ENCODE results near the gene CCN6. TPM values are rescaled to one million over a fixed set of nuclear protein-coding genes. Genes with fewer than 3 reads are reported as not detected.

Gene CCN6
- total and polyA plus RNA-seq, 4 experiments from 2014 or later, result 0.09 TPM; not detected in 3

DNA sequence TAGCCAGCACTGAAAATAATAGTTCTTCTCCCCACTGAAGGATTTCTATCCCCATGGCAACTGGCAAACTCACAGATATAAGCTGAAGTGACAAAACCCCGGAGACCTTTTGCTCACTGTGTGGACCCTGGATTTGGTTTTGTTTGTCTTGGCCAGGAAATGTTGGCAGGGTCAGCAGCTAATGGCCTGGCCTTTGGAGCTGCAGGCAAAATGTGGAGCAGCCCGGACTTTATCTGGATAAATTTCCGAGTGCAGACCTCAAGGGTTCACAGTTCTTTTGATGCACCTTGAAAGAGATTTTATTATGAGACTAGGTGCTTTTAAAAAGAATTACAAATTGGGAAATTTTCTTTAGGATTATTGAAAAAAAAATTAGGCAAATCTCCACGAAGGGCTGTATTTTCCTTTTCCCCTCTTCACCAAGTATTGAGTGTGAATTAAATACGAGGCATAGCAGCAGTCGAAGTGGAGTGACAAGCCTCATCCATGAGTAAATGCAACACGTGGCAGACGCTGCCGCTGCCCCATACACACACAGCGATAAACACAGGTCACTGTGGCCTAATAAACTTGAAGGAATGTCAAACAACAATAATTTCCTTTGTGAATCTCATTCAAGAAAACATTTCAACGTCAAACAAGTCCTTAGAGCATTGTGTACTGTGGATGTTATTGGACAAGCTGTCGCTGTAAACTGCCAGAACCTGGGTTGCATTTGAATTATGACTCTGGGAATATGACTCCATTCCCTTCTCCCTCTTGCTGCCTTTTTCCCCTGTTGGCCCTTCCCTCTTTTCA, 35.1 kb upstream of the CCN6 start:
- Mint-ChIP-seq H3K27me3 (no peaks in the 10 kb centered on the region), H3K4me3 (no peak overlapping the region), H3K4me1 (peaks cover 21 to 56% (median 41%) of the 10 kb centered on the region in 4 donors), H3K36me3 (peaks cover 3 to 4% of the 10 kb centered on the region in 2 donors), H3K9me3 (peaks cover 3 to 5% (median 4%) of the 10 kb centered on the region in 8 donors), H3K27ac (peak overlapping the region in 2 of 7 donors; percentile 59 to 73)
- ChIA-PET POLR2A (ENCODE audit: partially characterized antibody) (interaction anchor here (1.4 to 8.1 kb wide), 3 partner anchors 9 to 24 kb away, joined by 7 to 85 read pairs (median 17); no protein-coding TSS in a partner anchor), CTCF (ENCODE audit: partially characterized antibody) (interaction anchor here (0.7 to 20.9 kb wide), 6 partner anchors 8 to 309 kb away, joined by 3 to 619 read pairs (median 14); no protein-coding TSS in a partner anchor)
- H3K4me3 ChIP-seq (ENCODE audit: low read length in 2 of 2), result no peak overlapping the region
- H3K4me1 ChIP-seq (ENCODE audit: insufficient read depth, low read length), result peaks cover 36% of the 10 kb centered on the region
- H3K36me3 ChIP-seq (ENCODE audit: insufficient read depth, low read length), result no peaks in the 10 kb centered on the region
- no peaks in the 10 kb centered on the region for H3K9me3 ChIP-seq (ENCODE audit: control insufficient read depth in 1 of 2, low read length in 2 of 2)
- intact Hi-C loops (cut with micrococcal nuclease), result no loop called here
- H3K27me3 ChIP-seq (ENCODE audit: insufficient read depth, low read length), result no peaks in the 10 kb centered on the region
- no peak overlapping the region for H3K27ac ChIP-seq (ENCODE audit: low read depth, low read length)
- DNase-seq, result no peak

DNA sequence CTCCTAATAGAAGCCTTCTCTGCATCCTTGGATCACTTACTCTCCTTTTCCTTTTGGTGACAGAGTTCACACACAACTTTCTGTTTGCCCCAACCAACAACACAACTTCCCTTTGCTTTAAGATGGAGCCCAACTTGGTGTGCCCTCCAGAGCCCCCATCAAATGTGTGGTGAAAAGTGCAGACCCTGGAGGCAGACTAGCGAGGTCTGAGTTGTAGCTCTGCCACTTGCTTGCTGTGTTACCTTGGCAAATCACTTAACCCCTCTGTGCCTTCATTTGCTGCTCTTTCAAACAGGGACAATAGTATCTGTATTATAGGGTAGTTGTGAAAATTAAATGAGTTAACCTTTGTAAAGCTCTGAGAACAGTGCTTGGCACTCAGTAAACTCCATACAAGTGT, 34.3 kb upstream of the CCN6 start:
- no peak overlapping the region for H3K4me3 Mint-ChIP-seq
- peaks cover 21 to 57% (median 40%) of the 10 kb centered on the region in 4 donors for H3K4me1 Mint-ChIP-seq
- POLR2A ChIA-PET (ENCODE audit: partially characterized antibody), result interaction anchor here (1.2 to 8.1 kb wide), 2 partner anchors 8 to 24 kb away, joined by 3 to 85 read pairs; no protein-coding TSS in a partner anchor
- H3K9me3 Mint-ChIP-seq, result peaks cover 3 to 12% (median 9%) of the 10 kb centered on the region in 8 donors
- DNase-seq, result no peak
- H3K27me3 Mint-ChIP-seq, result no peaks in the 10 kb centered on the region
- H3K36me3 Mint-ChIP-seq, result peaks cover 3 to 10% of the 10 kb centered on the region in 2 donors
- Histone ChIP-seq H3K4me1 (ENCODE audit: insufficient read depth, low read length) (peaks cover 36% of the 10 kb centered on the region), H3K27ac (ENCODE audit: low read depth, low read length) (no peak overlapping the region), H3K27me3 (ENCODE audit: insufficient read depth, low read length) (no peaks in the 10 kb centered on the region), H3K9me3 (ENCODE audit: control insufficient read depth in 1 of 2, low read length in 2 of 2) (no peaks in the 10 kb centered on the region), H3K36me3 (ENCODE audit: insufficient read depth, low read length) (no peaks in the 10 kb centered on the region), H3K4me3 (ENCODE audit: low read length in 2 of 2) (no peak overlapping the region)
- H3K27ac Mint-ChIP-seq, result peak overlapping the region in 2 of 7 donors; percentile 46 to 59
- CTCF ChIA-PET (ENCODE audit: partially characterized antibody), result interaction anchor here (1.2 to 20.9 kb wide), 4 partner anchors 9 to 22 kb away, joined by 3 to 619 read pairs (median 18); no protein-coding TSS in a partner anchor
- intact Hi-C loops (cut with micrococcal nuclease), result no loop called here

DNA sequence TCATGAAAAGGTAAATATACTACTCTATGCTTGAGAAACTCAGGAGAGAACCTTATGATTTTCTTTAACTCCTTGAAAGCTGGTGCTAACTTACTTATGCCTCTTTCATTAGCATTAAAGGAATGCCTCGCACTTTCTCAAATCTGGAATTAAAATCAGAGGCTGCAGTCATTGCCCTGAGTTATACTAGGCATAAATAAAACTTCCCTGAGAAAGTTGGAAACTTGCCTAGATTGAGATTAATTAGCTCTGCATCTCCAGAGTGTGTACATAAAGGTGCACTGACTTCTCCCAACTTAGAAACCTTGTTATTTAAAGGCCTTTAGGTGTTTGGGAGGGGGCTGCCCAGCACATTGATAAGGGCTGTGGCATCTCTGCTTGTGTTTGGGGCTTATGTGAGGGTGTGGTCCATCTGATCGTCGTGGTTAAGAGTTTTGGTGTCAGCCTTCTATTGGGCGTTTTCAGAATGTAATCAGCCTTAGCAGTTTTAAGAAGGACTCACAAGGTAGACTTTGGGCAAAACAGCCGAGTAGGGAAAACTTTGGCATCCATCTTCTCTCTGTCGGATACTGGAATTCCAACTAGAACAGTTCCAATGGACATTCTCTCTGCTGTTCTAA, 32.1 kb upstream of the CCN6 start:
- POLR2A ChIA-PET (ENCODE audit: partially characterized antibody), result no interaction called here
- Mint-ChIP-seq H3K27ac (peak overlapping the region in 3 of 7 donors; percentile 32 to 79 (median 53)), H3K9me3 (peaks cover 3 to 14% (median 10%) of the 10 kb centered on the region in 8 donors), H3K27me3 (no peaks in the 10 kb centered on the region), H3K4me3 (no peak overlapping the region), H3K4me1 (peaks cover 14 to 56% (median 37%) of the 10 kb centered on the region in 4 donors), H3K36me3 (peaks cover 3 to 14% of the 10 kb centered on the region in 2 donors)
- DNase-seq, result no peak
- no peak overlapping the region for H3K27ac ChIP-seq (ENCODE audit: low read depth, low read length)
- no peak overlapping the region for H3K4me3 ChIP-seq (ENCODE audit: low read length in 2 of 2)
- no peaks in the 10 kb centered on the region for H3K27me3 ChIP-seq (ENCODE audit: insufficient read depth, low read length)
- no peaks in the 10 kb centered on the region for H3K36me3 ChIP-seq (ENCODE audit: insufficient read depth, low read length)
- CTCF ChIA-PET (ENCODE audit: partially characterized antibody), result interaction anchor here (2.7 to 20.9 kb wide), 2 partner anchors 11 to 19 kb away, joined by 19 to 619 read pairs; no protein-coding TSS in a partner anchor
- intact Hi-C loops (cut with micrococcal nuclease), result no loop called here
- no peaks in the 10 kb centered on the region for H3K9me3 ChIP-seq (ENCODE audit: control insufficient read depth in 1 of 2, low read length in 2 of 2)
- peaks cover 39% of the 10 kb centered on the region for H3K4me1 ChIP-seq (ENCODE audit: insufficient read depth, low read length)

DNA sequence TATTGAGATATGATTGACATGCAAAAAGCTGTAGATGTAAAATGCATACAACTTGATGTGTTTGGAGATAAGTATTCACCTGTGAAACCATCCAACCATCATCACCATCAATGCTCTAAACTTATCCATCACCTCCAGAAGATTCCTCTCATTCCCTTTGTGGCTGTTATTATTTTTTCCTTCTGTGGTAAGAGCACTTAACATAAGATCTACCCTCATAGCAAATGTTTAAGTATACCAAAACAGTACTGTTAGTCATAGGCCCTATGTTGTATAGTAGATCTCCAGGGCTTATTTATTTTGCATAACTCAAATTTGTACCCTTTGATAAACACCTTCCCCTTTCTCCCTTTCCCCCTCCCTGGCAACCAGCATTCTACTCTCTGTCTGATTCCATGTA, 31.2 kb upstream of the CCN6 start:
- H3K36me3 Mint-ChIP-seq, result peaks cover 3 to 14% of the 10 kb centered on the region in 2 donors
- intact Hi-C loops (cut with micrococcal nuclease), result no loop called here
- ChIA-PET CTCF (ENCODE audit: partially characterized antibody) (interaction anchor here (1.1 to 20.9 kb wide), 3 partner anchors 11 to 18 kb away, joined by 3 to 619 read pairs (median 5); no protein-coding TSS in a partner anchor), POLR2A (ENCODE audit: partially characterized antibody) (interaction anchor here (1.1 kb wide), 1 partner anchor 13 kb away, joined by 4 read pairs; no protein-coding TSS in a partner anchor)
- H3K9me3 ChIP-seq (ENCODE audit: control insufficient read depth in 1 of 2, low read length in 2 of 2), result no peaks in the 10 kb centered on the region
- H3K4me1 Mint-ChIP-seq, result peaks cover 23 to 56% (median 40%) of the 10 kb centered on the region in 4 donors
- no peaks in the 10 kb centered on the region for H3K36me3 ChIP-seq (ENCODE audit: insufficient read depth, low read length)
- no peak overlapping the region for H3K4me3 ChIP-seq (ENCODE audit: low read length in 2 of 2)
- H3K4me1 ChIP-seq (ENCODE audit: insufficient read depth, low read length), result peaks cover 39% of the 10 kb centered on the region
- no peak overlapping the region for H3K4me3 Mint-ChIP-seq
- H3K27ac Mint-ChIP-seq, result peak overlapping the region in 2 of 7 donors; percentile 24 to 79
- H3K9me3 Mint-ChIP-seq, result peaks cover 3 to 14% (median 10%) of the 10 kb centered on the region in 8 donors
- no peaks in the 10 kb centered on the region for H3K27me3 ChIP-seq (ENCODE audit: insufficient read depth, low read length)
- no peaks in the 10 kb centered on the region for H3K27me3 Mint-ChIP-seq
- no peak for DNase-seq
- no peak overlapping the region for H3K27ac ChIP-seq (ENCODE audit: low read depth, low read length)

DNA sequence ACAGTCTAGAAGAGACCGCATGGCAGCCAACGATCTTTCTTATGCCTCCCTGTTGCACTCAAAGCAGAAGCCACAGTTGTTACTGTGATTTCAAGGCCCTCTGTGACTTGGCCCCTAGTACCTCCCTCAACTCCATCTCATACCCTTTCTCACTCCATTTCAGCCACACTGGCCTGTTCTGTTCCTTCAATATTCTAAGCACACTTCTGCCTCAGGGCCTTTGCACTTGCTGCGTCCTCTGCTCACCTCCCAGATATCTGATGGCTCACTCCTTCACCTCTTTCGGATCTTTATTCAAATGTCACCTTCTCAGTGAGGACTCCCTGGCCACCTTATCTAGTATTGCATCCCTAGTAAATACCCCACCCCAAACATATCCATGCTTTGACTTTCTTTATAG, 29.4 kb upstream of the CCN6 start:
- CTCF ChIA-PET (ENCODE audit: partially characterized antibody), result interaction anchor here (20.9 kb wide), 1 partner anchor 17 kb away, joined by 619 read pairs; no protein-coding TSS in a partner anchor
- POLR2A ChIA-PET (ENCODE audit: partially characterized antibody), result no interaction called here
- Mint-ChIP-seq H3K27me3 (no peaks in the 10 kb centered on the region), H3K9me3 (peaks cover 3 to 14% (median 10%) of the 10 kb centered on the region in 8 donors), H3K36me3 (peaks cover 3 to 14% of the 10 kb centered on the region in 2 donors), H3K4me3 (peak overlapping the region in 1 of 8 donors; percentile 17), H3K4me1 (peaks cover 32 to 61% (median 50%) of the 10 kb centered on the region in 4 donors), H3K27ac (peak overlapping the region in 2 of 7 donors; percentile 26 to 85)
- no peak for DNase-seq
- Histone ChIP-seq H3K36me3 (ENCODE audit: insufficient read depth, low read length) (no peaks in the 10 kb centered on the region), H3K27ac (ENCODE audit: low read depth, low read length) (no peak overlapping the region), H3K9me3 (ENCODE audit: control insufficient read depth in 1 of 2, low read length in 2 of 2) (no peaks in the 10 kb centered on the region), H3K4me3 (ENCODE audit: low read length in 2 of 2) (no peak overlapping the region), H3K27me3 (ENCODE audit: insufficient read depth, low read length) (no peaks in the 10 kb centered on the region), H3K4me1 (ENCODE audit: insufficient read depth, low read length) (peaks cover 51% of the 10 kb centered on the region)
- intact Hi-C loops (cut with micrococcal nuclease), result no loop called here

DNA sequence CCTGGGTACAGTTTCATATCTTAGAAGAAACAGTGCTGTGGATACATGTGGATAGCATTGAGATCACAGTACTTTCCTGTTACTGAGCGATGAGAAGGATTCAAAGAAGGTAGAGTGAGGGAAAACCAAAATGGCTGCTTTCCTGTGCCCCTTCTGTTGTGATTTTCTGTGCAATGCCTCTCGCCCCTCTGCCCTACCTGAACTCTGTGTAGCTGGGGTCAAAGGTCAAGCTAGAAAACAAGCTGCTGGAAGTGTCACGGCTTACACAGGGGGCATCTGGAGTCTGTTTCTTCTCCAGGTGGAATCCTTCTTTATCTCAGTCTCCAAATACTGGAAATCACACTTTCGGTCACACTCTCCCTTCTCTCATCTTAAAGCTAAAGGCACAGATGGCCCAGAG, 27.0 kb upstream of the CCN6 start:
- peaks cover 70% of the 10 kb centered on the region for H3K4me1 ChIP-seq (ENCODE audit: insufficient read depth, low read length)
- Mint-ChIP-seq H3K4me3 (peak overlapping the region in 4 of 8 donors; percentile 34 to 91 (median 59)), H3K4me1 (peaks cover 53 to 76% (median 63%) of the 10 kb centered on the region in 4 donors), H3K9me3 (peaks cover 3 to 14% (median 10%) of the 10 kb centered on the region in 8 donors), H3K27ac (peak overlapping the region; percentile 84 to 98 (median 94)), H3K36me3 (peaks cover 3 to 14% of the 10 kb centered on the region in 2 donors), H3K27me3 (no peaks in the 10 kb centered on the region)
- no peak for DNase-seq
- no peaks in the 10 kb centered on the region for H3K9me3 ChIP-seq (ENCODE audit: control insufficient read depth in 1 of 2, low read length in 2 of 2)
- no peaks in the 10 kb centered on the region for H3K36me3 ChIP-seq (ENCODE audit: insufficient read depth, low read length)
- H3K27ac ChIP-seq (ENCODE audit: low read depth, low read length), result peak overlapping the region; percentile 61
- intact Hi-C loops (cut with micrococcal nuclease), result no loop called here
- H3K27me3 ChIP-seq (ENCODE audit: insufficient read depth, low read length), result no peaks in the 10 kb centered on the region
- ChIA-PET CTCF (ENCODE audit: partially characterized antibody) (interaction anchor here (0.7 to 5.0 kb wide), 6 partner anchors 10 to 768 kb away, joined by 3 to 184 read pairs (median 8); a partner anchor contains a TSS), POLR2A (ENCODE audit: partially characterized antibody) (interaction anchor here (0.7 to 4.7 kb wide), 9 partner anchors 9 to 268 kb away, joined by 3 to 85 read pairs (median 6); partner anchors contain the start of gene TUBE1)
- H3K4me3 ChIP-seq (ENCODE audit: low read length in 2 of 2), result peak overlapping the region in 1 of 2 donors; percentile 1

Data from CD4-positive, alpha-beta memory T cell (primary cell).